ENCODE measurements around the gene PRXL2C. TPM values are rescaled to one million over a fixed set of nuclear protein-coding genes. Genes with fewer than 3 reads are reported as not detected.
"Not testable (repeated sequence)": the region's sequence is repeated elsewhere in the genome, so short reads cannot be mapped to it uniquely, and the experiment has no call there.

Gene PRXL2C
- total RNA-seq, 2 donors from 2014 or later: 19.3 to 25.3 TPM

DNA sequence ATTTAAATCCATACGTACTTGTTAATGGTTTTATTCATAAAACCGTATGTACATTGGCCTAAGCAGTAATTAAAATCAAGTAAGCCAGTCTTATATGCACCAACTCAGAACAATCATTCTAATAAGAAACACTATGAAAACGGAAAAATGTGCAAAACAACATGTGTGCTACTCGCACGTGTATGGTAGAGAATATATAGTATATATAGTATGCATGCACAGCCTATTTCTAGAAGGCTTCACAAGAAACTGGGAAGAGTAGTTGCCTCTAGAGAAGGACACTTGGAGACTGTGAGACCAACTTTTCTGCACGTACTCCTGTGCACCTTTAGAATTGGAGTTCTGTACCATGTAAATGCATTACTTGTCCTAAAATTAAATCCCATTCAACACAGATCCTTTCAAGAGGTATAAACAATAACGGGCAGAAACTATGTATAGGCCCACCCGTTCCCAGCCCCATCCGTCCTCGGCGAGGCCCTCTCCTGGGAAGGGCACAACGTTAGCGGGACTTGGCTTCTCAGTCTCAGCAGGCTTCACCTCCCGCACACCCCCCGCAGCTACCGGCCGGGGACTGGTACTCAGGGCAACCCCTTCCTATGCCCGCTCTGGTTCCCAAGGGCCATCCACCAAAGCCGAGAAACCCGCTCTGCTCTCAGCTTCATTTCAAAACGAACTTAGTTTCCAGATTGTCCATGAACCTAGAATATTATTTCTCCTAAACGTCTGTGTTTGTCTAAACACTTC, 37.5 kb downstream of the PRXL2C start:
- intact Hi-C loops (cut with DNase I): no loop called here
- peak in 1 of 2 donors; percentile 5 for ATAC-seq
- DNase-seq: no peak

DNA sequence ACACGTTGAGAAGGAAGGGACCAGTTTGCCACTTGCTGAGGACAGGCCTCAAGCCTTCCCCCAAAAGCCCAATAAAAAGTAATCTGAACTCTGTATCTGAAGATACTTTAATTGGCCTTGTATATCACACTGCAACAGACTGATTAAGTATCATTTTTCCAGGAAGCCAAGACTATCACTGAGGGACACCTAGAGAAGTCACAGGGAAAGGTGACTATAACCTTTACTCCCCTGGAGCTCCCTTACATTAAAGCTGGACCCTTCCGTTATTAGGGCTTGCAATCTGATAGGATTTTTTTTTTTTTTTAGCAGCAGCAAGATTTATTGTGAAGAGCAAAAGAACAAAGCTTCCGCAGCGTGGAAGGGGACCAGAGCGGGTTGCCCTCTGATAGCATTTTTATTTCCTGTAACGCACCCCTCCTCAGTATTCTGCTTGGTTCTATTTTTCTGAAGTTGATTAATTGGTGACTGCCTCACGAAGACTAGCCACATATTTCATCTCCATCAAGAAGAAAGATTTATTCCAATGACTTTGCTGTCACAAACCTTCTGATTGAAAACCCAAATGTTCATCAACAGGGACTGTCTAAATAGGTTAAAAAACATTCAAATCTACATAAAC, 38.2 kb downstream of the PRXL2C start:
- intact Hi-C loops (cut with DNase I): no loop called here
- DNase-seq (no peak), ATAC-seq (no peak)

DNA sequence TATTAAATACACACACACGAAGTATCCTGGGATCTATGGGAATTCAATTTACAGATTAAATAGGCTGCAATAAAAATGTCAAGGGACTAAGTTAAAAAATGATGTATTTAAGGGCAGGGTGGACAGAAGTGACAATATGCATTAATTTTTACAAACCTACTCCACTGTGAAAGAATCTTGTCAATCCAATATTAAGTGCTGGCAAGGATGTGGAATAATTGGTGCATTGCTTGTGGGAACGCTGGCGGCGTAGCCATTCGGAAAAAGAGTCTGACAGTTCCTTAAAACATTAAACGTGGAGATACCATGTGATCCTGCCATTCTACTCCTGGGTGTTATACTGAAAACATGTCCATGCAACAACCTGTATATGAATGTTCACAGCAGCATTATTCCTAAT, 39.7 kb downstream of the PRXL2C start:
- intact Hi-C loops (cut with DNase I): no loop called here
- DNase-seq (no peak), ATAC-seq (no peak)

DNA sequence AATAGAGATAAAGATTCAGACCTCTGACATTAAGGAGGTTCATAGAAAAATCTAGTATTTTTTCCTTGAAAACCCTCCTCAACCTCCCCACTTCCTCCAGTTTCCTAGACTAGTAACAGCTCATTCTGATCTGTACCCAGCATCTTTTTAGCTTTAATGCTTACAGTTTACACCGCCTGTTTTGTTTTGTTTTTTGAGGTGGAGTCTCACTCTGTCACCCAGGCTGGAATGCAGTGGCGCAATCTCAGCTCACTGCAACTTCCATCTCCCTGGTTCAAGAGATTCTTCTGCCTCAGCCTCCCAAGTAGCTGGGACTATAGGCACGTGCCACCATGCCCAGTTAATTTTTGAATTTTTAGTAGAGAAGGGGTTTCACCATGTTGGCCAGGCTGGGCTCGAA, 40.5 kb downstream of the PRXL2C start:
- DNase-seq; intact Hi-C loops (cut with DNase I); ATAC-seq: not testable (repeated sequence)

DNA sequence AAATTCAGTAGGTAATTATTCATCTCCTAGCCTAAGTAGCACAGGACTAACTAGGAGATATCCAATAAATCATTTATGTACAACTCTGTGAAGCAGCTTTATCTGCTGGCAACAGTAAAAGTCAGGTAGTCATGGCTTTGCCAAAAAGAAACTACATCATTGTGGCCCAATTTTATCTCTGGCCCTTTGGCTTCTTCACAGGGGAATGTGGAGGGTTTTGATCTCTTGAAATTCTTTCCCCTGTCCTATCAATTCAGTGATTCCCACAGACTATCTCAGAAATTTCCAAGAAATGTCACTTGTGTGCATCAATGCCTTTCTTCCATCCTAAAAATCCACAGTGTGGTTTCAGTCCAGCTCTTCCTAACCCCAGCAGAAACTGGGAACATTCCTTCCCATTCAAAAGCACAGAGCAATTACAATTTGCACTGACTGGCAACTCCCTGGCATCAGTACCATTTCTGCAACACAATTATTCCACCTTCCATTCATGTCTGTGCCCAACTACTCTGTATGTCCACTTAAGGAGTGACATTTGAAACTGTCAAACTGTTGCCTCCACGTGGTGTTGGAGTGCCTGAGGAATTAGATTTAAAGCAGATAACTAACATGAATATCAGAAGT, 42.0 kb downstream of the PRXL2C start:
- DNase-seq (no peak), ATAC-seq (no peak)
- intact Hi-C loops (cut with DNase I): no loop called here

DNA sequence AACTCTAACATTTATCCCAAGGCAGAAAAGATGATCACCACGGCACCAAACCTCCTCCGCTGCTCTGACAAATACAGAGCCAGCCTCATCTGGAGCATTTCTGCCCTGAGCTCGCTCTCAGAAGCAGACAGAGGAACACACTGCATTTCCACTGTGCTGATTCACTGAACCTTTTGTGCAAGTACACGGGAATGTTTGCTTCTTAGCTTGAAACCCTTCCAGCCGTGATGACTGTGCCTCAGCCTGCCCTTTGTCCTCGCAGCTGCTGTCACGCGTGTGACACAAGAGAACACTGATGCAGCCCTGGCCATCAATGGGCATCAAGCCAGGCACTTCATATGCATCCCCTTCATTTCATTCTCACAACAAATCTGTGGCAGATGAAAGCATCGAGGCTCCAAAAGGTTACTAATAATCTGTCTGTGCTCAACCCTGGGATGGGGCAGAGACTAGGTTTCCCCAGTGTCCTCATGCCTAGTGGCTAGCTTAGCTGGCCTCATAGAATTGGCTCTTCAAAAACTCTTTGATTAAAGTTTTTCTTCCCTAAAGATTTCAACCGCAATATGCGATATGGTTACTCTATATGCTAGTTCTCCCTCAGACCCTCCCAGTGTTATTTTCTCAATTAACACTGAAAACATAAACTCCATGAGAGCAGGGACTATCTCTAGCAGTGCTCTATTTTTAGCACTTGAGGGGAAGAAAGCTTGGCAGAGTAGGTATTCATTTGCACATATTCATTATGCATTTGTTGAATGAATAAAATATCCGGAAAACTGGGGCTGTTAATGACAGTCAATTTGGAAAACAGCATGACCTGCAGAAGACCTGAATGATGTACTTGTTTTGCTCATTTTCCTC, 42.8 kb downstream of the PRXL2C start:
- intact Hi-C loops (cut with DNase I): no loop called here
- peak; percentile 70 for DNase-seq
- ATAC-seq: peak; percentile 81 to 94

DNA sequence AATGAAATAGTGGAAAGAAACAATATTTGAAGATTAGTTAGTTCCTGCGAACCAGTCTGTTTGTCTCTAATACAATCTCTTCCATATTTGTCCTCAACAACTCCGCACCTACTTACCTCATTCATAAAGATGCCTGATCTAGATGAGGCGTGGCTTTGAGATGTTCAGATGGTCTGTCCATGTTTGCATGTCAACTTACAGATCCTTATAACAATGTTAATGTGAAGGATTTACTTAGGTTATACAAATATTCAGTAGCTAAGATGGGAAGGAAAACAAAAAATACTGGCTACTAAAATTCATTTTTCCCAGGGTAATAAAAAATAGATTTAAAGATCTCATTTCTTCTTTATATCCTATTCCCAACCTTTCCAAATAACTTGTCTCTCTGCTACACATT, 43.8 kb downstream of the PRXL2C start:
- intact Hi-C loops (cut with DNase I): no loop called here
- DNase-seq: no peak
- ATAC-seq: no peak

DNA sequence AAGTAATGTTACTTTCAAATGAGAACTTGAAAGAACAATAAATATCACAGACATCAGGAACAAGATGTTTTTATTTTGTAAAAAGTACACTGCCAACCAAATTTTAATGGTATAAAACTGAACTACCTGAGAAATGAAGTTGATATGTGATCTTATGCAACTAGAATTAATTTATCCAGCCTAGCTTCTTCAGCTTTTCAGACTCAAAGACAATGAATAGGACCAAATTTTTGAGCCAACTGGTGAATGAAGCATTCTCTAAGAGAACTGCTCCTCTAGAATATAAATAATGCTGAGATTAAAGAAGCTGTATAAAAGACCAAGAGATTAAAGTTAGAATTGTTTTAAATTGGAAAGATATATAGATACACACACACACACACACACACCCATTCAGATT, 45.4 kb downstream of the PRXL2C start:
- DNase-seq (no peak), ATAC-seq (no peak)
- intact Hi-C loops (cut with DNase I): no loop called here

DNA sequence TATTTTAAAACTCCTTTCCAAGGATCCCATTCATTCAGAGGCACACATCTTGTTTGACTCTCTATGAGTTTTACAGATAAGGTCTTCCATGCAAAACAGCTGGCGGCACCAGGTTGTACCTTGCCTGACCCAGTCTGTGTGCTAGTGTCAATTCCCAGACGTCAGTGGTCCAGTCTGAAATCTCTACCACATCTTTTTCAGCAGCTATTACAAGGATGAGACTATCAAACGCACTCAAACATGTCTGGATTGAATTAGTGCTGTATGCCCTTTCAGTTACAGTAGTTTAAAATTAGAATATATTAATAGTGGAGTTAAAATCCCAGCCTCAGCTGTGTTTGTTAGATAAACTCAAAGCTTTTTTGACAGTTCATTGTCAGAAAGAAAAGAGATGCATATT, 47.1 kb downstream of the PRXL2C start:
- ATAC-seq (no peak), DNase-seq (no peak)
- intact Hi-C loops (cut with DNase I): no loop called here

DNA sequence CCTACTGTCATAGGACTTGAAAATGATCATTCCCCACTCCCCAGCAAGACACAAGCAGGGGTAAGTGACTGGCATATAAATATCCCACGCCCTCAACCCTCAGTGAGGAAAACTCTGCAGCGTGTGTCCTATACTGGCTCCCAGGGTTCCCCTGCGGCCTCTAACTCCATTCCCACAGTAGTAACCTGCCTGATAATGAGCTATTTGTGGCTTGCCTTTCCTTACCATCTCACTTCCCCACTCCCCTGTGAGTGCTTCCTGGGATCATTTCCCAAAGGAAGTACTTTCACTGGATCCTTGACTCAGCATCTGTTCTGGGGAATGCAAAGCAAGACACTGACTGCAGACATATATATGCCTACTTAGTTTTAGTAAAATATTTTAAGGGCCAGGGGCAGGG, 49.8 kb downstream of the PRXL2C start:
- intact Hi-C loops (cut with DNase I): no loop called here
- no peak for DNase-seq
- peak in 1 of 2 donors; percentile 15 for ATAC-seq

DNA sequence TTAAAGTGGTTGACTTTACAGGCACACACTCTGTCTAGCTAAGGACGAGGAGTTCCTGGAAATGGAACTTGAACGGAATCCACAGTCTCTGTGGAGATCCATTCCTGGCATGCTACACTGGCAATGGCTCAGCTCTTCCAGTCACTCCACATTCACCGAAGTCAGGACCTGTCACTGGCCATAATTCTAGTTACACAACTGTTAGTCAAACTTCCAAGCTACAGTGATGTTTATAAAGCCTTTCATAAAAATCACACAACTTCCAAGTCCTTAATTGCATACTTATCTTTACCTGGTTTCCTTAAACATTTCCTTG, 51.2 kb downstream of the PRXL2C start:
- ATAC-seq: peak; percentile 75 to 95
- intact Hi-C loops (cut with DNase I): loop anchor here in 1 of 2 donors (5.0 kb wide), 1 partner anchor 37 kb away; no protein-coding TSS in a partner anchor
- peak; percentile 29 for DNase-seq

DNA sequence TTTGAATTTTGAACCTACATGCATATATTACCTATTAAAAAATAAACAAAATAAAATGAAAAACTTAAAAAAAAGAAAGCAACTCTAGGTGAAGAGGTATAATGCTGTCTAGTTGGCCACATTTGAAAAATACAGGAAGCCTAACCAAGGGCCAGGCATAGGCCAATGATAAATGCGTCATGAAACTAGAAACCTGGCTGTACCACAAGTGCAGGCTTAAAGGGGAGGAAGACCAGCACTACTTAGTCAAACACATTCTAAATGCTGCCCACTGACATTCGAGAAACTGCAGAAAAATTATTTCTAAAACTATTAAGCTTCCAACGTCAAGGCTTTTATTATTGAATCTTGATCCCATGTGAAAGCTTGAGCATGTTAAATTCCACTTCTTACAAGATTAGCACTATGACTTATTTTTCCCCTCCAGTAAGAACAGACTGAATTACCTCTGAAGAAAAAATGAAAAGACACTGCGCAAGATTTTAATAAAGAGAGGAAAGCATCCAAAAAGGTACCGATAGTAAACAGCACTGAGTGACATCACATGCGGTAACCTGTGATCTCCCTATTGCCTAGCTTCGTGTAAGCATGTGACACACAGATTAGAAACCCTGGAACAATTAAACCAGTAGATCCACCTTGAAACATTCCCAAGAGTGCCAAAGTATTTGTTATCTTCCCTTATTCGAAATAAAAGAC, 51.7 kb downstream of the PRXL2C start:
- ATAC-seq (peak; percentile 12 to 56), DNase-seq (no peak)
- intact Hi-C loops (cut with DNase I): loop anchor here in 1 of 2 donors (5.0 kb wide), 1 partner anchor 36 kb away; no protein-coding TSS in a partner anchor

DNA sequence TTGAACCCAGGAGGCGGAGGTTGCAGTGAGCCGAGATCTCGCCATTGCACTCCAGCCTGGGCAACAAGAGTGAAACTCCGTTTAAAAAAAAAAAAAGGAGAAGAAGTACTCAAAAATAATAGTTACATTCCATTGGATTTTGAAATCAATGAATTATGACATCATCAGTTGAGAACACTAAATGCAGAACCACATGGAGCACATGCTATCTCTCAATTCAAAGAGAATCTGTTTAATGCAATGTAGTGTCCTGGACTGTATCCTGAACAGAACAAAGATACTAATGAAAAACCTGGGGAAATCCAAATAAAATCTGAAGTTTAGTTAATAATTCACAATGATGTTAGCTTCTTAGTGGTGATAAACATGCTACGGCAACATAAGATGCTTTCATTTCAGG, 55.8 kb downstream of the PRXL2C start:
- no peak for ATAC-seq
- no peak for DNase-seq
- intact Hi-C loops (cut with DNase I): no loop called here

DNA sequence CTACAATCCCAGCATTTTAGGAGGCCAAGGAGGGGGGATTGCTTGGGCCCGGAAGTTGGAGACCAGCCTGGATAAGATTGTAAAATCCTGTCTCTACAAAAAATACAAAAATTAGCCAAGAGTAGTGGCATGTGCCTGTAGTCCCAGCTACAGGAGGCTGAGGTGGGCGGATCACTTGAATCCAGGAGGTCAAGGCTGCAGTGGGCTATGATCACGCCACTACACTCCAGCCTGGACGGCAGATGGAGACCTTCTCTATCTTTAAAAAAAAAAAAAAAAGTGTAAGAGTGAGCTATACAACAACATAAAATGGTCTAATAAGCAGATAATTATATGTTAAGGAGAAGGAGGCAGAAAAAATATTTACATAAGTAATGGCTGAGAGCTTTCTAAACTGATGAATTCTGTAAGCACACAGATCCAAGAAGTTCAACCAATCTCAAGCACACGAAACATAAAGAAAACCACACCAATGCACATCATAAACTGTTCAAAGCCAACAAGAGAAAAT, 58.5 kb downstream of the PRXL2C start:
- intact Hi-C loops (cut with DNase I): no loop called here

More for the DNA sequence above, 58.5 kb downstream of the PRXL2C start:
- ATAC-seq (no peak), DNase-seq (no peak)

Other genes starting within 250 kb of the PRXL2C start
- gene ZNF367, start 236.9 kb downstream of the PRXL2C start, total RNA-seq: 1 to 10 TPM; 2.2 to 3.1 TPM
- 10 to 100 TPM; 19.2 to 19.5 TPM for gene HABP4, start 205.1 kb downstream of the PRXL2C start, total RNA-seq
- gene CDC14B, start 35.5 kb downstream of the PRXL2C start, total RNA-seq: 10 to 100 TPM; 15.1 to 20.4 TPM
- 10 to 100 TPM in 1 of 2 donors, 1 to 10 TPM in 1; 9.3 to 10.2 TPM for gene ZNF510, start 122.8 kb upstream of the PRXL2C start, total RNA-seq
- 1 to 10 TPM; 3.3 to 3.4 TPM for gene ZNF782, start 199.2 kb upstream of the PRXL2C start, total RNA-seq

All from left cardiac atrium (tissue), 4 donors.